ENCODE data around the gene ABHD17A. TPM values are rescaled to one million over a fixed set of nuclear protein-coding genes. Genes with fewer than 3 reads are reported as not detected.

Gene ABHD17A
- total and polyA plus RNA-seq, 2 of the 8 experiments (the other 6 are each of a cell fraction or from before 2014, with no cell fraction given) = 41.2 to 87.4 TPM

- ChIA-PET POLR2A (ENCODE audit: partially characterized antibody) (interaction anchor here (0.7 to 1.3 kb wide), 3 partner anchors 14 to 179 kb away, joined by 3 to 4 read pairs (median 4); no protein-coding TSS in a partner anchor), CTCF (ENCODE audit: partially characterized antibody) (no interaction called here)
- H4K8ac ChIP-seq (ENCODE audit: extremely low read depth, insufficient read depth, low read length) = no peak overlapping the region; the same call in 1 of the 2 replicates
- peaks cover 0 to 7% (median 2%) of the 10 kb centered on the region in 4 experiments; a peak in 5 of 7 replicates for H3K4me1 ChIP-seq (replicated peaks in 1 of 4; ENCODE audit: control insufficient read depth in 3 of 4, insufficient read depth in 4 of 4, low read length in 3 of 4)
- no peak overlapping the region for H3K4ac ChIP-seq (replicated peaks; ENCODE audit: insufficient read length, low read depth, low read length)
- H3K9me3 ChIP-seq (ENCODE audit: insufficient read depth in 2 of 2, low read depth in 1 of 2, low read length in 1 of 2) = no peaks in the 10 kb centered on the region
- DNase-seq (ENCODE audit: low read depth in 1 of 2, low spot score in 2 of 2) (no peak), FAIRE-seq (no peak)
- H3K27ac ChIP-seq (ENCODE audit: low read depth, low read length) = no peak overlapping the region
- peaks cover 14% of the 10 kb centered on the region for H3K23me2 ChIP-seq (ENCODE audit: low read depth, low read length)
- H2BK20ac ChIP-seq (ENCODE audit: low read length) = no peak overlapping the region
- H2BK5ac ChIP-seq (ENCODE audit: low read depth, low read length) = no peak overlapping the region
- H3K27me3 ChIP-seq (replicated peaks in 1 of 4; ENCODE audit: control insufficient read depth in 3 of 4, extremely low read depth in 1 of 4, insufficient read depth in 3 of 4, low read length in 3 of 4) = no peaks in the 10 kb centered on the region
- no peak overlapping the region for H2AK5ac ChIP-seq (ENCODE audit: low read depth, low read length)
- no peak overlapping the region for H2BK120ac ChIP-seq (replicated peaks; ENCODE audit: low read depth, low read length)
- H2AFZ ChIP-seq (ENCODE audit: low read length) = no peak overlapping the region
- H3K79me1 ChIP-seq (ENCODE audit: low read depth, low read length) = peaks cover 4% of the 10 kb centered on the region
- peaks cover 0 to 33% of the 10 kb centered on the region in 2 experiments; a peak in 3 of 4 replicates for H3K79me2 ChIP-seq (ENCODE audit: control insufficient read depth in 1 of 2, insufficient read depth in 2 of 2, low read length in 2 of 2)
- H4K20me1 ChIP-seq (replicated peaks in 1 of 2; ENCODE audit: control insufficient read depth in 1 of 2, insufficient read depth in 2 of 2, low read length in 2 of 2) = peaks cover 2 to 7% of the 10 kb centered on the region in 2 experiments
- no peak overlapping the region for H3K9ac ChIP-seq (replicated peaks in 1 of 4; ENCODE audit: extremely low read depth in 1 of 4, low read depth in 3 of 4, low read length in 3 of 4)
- no peak for TF ChIP-seq CBX8 (IDR thresholded peaks at IDR 0.05; ENCODE audit: borderline replicate concordance, low read depth, low read length)
- TF ChIP-seq CHD2 (IDR thresholded peaks at IDR 0.05; ENCODE audit: low read length) = no peak
- TF ChIP-seq SP1 (IDR thresholded peaks at IDR 0.05; ENCODE audit: low read depth, low read length) = no peak
- no peak for TF ChIP-seq HDAC2 (IDR thresholded peaks at IDR 0.05; ENCODE audit: borderline replicate concordance in 1 of 2, low read depth in 2 of 2, low read length in 2 of 2)
- TF ChIP-seq SUZ12 (IDR thresholded peaks at IDR 0.05; ENCODE audit: low read length) = no peak
- no peak overlapping the region for H3K4me2 ChIP-seq (ENCODE audit: insufficient read depth in 1 of 2, low read depth in 2 of 2, low read length in 2 of 2)
- H3K4me3 ChIP-seq (ENCODE audit: extremely low read depth in 1 of 4, insufficient read depth in 2 of 4, low read depth in 3 of 4, low read length in 4 of 4) = no peak overlapping the region
- no peaks in the 10 kb centered on the region for H3K36me3 ChIP-seq (ENCODE audit: control insufficient read depth in 2 of 4, insufficient read depth in 4 of 4, low read length in 3 of 4)
- no peak overlapping the region for H3K56ac ChIP-seq (replicated peaks; ENCODE audit: insufficient read length, low read depth, low read length)
- H2BK12ac ChIP-seq (ENCODE audit: low read depth, low read length) = no peak overlapping the region
- no peak overlapping the region for H4K91ac ChIP-seq (replicated peaks; ENCODE audit: insufficient read length, low read length)
- no peak overlapping the region for H3K18ac ChIP-seq (ENCODE audit: extremely low read depth, low read length)
- WGBS, 2 experiments (ENCODE audit: extremely low coverage in 1 of 2, insufficient coverage in 1 of 2, insufficient read length in 1 of 2, insufficient replicate concordance in 2 of 2, low coverage in 1 of 2, low lambda C conversion rate in 2 of 2, missing lambda C conversion rate in 1 of 2) = 87% methylated on average over 23 of the region's 25 CpGs; no CpG with 5 or more reads in 1 of the 2 experiments
- no peak overlapping the region for H3K14ac ChIP-seq (ENCODE audit: insufficient read length)
- H3K23ac ChIP-seq (ENCODE audit: insufficient read length) = no peak overlapping the region
- H4K5ac ChIP-seq (ENCODE audit: insufficient read length, low read depth, low read length) = no peak overlapping the region
- H2BK15ac ChIP-seq (ENCODE audit: low read length) = no peak overlapping the region
Observed at GRCh38 chr19:1872807-1873523, 12.3 kb downstream of the ABHD17A start.
